GM18508 (cell line): ENCODE measurements around the gene ZBTB20.

Experiments
- ATAC-seq: cut with Tn5 transposase; IDR thresholded peaks from one replicate; pipeline ENCODE4 v1.9.1; 2021; ENCODE audit warnings: moderate number of reproducible peaks; ENCODE audit not compliant: insufficient read depth, unreplicated experiment

ZBTB20 gene

DNA sequence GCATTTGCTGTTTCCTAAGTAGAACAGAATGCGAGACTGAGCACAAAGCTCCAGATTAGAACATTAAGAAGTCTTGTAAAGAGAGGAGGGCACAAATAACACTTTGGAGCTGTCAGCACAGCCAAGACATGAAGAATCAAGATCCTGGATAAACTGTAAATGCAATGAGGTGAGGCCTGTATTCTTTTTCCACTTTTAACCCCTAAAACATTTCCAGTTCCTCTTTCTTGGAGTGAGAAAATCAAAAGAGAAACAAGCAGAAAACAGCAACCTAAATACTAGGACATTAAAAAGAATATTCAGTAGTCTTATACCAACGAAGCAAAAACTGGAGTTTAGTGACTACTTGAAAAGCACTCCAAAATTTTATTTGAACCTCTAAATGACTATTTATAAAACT is 204.3 kb downstream of the ZBTB20 start:
- ATAC-seq, result no peak

DNA sequence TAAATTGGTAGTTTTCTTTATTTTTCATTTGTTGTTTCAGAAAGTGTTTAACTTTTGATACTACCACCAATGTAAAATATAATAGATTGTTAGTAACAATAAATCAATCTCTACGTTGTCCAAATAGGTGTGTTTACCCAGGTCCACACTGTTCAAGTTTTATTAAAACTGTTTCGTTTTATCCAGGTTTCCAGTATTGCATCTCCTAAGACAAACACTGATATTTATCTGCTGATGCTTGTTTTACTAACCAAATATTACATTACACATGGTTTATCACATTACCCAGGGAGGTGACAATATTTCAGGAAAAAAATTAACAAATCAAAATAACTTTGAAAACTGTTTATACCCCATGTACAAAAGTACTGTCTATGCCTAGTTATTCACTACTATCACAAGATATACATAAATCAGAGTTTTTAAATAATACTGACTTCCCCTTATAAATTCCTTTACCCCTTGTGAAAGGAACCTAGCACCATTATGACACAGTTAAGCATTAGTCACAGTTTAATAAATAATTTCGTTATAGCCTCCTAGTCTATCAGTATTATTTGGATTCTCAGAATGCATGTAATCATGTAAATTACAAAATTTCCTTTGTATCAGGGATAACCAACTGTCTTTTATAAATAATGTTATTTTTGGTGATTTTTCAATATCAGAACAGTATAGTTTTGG is 205.3 kb downstream of the ZBTB20 start:
- no peak for ATAC-seq

DNA sequence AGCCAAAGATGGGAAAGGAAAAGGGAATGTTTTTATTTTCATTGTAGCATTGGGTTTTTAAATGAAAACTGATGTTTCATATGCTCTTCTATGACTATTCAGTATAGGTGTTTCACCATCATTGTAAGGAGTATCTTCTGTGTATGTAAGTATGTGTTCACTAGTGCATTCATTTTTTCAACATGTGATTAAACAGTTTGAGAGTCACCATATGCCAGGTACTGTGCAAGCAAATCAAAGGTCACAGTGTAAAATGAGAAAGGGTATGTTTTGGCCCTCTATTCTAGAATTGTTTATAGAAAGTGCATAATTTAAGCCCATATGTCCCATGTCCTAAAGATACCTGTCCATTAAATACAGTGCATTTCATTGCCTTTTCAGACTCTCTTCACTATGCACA is 207.2 kb downstream of the ZBTB20 start:
- ATAC-seq, result no peak

DNA sequence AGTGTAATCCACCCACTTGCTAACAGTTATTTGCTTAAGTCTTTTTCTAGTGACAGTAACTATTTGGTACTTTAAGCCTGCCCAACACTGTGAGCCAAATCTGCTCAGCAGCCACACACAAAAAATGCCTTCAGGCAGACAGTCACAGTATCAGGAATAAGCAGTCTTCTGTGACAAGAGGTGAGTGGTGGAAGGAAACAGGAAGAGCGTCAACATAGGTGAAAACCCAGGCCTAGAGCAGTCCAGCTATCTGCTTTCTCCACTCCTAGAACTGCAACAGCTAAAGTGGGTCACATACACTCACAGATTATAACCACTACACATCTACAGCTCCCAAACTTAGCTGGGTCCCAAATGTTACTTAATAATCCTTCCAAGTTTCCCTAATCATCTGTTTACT is 213.7 kb downstream of the ZBTB20 start:
- no peak for ATAC-seq

DNA sequence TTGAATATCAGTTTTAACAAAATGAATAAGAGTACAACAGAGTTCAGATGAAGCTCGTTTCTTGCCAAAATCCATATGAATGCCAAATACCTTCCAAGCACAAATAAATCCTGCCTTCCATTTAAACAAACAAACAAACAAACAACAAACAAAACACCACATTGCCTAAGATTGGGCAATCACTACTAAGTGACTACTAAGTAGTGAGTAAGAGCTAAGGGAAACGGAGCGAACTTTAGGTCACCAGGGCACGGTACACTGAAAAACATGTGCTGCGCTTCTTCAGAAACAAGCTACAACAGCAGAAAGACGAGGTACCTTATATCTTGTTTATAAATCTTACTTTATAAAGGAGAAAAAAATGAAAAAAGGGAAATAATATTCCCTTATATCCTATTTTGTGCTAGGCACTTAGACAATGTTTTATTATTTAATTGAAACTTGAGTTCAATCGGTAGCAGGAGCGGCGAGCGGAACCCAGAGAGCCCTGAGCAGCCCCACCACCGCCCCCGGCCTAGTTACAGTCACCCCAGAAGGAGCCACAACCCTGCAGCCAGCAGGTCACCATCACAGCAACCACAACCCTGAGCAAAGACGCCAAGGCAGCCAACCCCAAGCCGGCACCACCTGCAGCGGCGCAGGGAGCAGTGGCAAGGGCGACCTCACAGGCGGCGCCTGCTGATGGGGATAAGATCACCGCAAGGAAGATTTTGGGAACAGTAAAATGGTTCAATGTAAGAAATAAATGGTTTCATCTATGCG is 216.9 kb downstream of the ZBTB20 start:
- ATAC-seq, result no peak

DNA sequence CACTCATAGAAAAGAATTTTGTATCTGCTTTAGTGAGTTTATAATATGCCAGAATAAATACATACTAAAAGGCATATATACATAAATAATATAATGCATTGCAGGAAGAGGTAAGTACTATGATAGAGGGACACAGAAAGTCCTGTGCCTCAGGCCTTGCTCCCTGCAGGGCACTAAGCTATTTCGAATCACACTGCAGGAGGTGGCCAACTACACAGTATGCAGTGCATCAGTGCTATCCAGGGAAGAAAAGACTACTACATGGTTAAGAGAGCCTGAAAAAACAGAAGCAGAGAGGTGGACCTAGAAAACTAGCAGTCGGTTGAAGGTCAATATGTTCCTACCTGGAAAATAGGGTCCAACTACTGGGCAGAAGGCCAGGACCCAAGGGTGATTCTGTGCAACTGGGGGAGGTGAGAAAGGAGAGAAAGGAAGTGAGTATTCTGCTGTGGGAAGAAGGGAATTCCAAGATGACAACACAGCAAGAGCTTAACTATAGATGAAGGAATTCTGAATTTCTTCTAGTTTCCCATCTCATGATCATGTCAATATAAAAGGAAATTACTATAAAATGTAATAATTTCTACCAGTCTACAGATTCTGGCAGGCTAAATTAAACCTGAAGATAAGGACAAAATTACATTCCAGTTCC is 218.0 kb downstream of the ZBTB20 start:
- no peak for ATAC-seq

DNA sequence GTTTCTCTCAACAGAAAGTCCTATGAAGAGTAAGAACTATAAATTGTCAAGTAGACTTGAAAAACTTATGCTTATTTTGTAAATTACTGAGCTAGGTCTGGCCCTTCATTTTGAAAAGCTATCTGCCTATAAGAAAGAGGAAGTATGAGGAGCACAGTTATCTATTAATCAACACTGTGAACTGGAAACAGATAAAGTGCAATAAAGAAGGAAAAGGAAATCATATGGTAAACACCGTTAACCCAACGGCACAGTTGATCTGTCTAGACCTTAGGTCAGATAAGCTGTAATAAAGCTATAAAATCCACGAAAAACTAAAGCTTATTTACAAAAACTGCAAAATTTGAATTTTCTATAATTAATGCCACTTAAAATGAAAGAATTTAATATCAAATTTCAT is 242.5 kb downstream of the ZBTB20 start:
- ATAC-seq, result no peak

DNA sequence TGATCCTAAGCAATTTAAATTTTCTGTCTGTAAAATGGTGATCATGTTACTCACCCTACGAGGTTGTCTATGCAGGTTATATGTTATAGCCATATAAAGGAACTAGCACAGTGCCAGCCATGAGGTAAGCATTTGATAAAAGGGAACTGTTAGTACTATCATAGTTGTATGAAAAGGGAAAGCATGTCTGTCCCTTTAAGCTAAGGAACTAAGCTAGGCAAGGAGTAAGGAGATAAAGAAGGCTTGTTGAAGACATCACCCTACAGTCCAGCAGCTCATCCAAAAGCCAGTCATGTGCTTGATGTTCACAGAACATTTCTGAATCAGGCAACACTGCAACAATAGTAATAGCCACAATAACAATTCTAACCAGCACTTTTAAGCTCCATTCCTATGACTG is 243.9 kb downstream of the ZBTB20 start:
- no peak for ATAC-seq

DNA sequence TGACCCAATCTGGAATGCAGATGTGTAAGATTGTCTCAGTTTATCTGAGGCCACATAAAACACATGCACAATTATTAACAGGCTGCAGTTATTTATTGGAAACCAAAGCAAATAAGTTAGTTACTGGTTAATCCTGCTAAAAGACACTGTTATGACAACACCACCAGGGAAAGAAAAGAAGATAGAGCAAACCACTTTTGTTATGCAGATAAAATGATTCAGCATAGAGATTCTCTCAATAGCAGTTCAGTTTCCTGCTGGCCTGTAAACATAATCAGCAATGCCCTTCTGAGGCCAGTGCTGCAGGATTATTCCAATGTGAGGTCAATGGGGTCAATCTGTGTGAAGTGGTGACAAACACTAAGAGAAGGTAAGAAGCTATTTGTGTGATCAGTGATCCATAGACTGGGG is 244.4 kb downstream of the ZBTB20 start:
- ATAC-seq, result no peak

DNA sequence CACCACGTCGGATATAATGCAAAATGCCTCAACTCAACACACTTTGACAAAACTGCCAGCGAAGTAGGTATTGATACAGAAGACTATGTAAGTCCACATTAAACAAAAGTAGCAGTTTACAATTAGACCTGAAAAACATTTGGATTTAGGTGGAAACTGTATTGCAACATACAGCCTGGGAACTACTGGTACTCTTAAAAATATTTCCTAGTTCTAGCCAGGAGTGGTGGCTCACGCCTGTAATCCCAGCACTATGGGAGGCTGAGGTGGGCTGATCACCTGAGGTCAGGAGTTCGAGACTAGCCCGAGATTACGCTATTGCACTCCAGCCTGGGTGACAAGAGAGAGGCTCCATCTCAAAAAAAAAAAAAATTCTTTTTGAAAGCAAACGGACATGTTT is 246.2 kb downstream of the ZBTB20 start:
- no peak for ATAC-seq

DNA sequence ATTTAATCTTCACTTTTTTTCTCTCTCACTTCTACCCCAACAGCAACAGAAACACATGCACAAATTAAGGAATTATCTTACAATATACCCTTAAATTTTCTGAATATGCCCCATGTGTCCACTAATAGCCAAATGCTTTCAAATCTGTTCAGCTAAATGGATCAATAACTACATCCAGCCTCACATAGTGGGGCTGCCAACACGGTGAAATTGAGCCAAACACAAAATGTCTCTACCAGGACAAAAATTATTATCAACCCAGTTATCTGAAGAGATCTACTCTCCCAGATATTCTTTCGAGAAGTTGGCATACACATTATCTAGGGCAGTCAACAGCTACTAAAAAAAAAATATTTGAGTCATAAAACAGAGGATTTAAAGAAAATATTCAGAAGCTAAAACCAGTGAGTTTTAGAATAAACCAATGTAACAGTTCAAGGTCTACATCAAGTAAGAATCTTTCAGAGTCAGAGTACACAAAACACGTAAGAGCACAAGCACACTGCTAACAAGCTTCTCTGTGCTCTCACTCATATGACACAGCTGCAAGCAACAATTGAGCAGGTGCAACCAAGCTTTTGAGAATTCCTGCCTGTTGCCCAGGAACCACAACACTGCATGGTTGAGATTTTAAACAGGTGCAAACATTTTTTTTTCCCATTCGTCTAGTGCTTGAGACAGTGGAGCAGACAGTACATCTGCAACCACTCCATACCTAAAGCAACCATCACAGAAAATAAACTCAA is 247.7 kb downstream of the ZBTB20 start:
- no peak for ATAC-seq

DNA sequence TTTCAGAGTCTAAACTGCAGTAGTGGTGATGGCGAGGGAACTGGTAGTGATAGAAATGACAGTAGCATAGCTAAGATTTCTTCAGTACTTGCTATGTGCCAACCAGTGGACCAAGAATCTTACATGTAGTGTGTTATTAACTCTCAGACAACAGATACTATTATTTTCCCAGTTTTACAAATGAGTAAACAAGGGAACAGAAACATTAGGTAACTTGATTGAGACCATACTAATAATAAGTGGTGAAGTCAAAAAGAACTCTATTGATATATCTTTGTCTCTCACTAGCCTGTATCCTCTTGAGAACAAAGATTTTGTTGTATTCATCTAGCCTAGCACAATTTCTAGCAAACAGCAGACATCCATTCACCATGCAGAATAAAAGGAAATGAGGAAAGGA is 250.1 kb downstream of the ZBTB20 start:
- no peak for ATAC-seq

DNA sequence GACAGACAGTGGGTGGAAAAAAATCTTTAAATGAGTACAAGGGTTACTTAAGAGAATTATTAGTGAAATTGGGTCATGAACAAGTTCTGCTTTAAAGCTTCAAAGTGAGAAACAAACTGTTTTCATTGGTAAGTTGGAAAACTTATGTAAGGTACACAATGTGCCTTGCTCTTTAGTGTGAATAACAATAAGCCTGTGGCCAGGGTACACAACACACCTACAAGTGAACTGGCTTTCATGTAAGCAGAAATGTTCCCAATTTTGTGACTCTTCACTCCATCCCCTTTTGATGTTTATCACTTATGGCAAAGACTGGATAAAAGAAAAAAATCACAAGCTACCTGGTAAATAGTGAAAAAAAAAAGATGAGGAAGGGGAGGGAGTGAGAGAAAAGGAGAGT is 253.7 kb downstream of the ZBTB20 start:
- no peak for ATAC-seq

DNA sequence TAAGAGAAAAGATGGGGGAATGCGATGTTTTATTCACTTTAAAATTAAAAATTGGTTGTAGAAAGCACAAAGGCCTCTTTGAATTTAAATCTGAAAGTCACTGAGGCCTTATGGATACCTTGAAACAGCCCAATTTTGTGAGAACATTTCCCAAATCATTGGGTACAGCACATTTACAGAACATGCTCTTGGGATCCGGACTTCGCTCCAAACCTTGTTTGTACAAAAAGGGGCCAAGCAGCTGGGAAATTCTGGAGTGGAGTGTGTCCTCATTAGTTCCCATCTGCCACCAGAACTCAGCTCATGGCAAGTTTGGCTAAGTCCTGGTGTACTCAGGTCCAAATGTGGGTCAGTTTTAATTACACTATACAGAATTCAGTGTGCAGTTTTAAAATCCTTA is 254.2 kb downstream of the ZBTB20 start:
- ATAC-seq, result no peak

DNA sequence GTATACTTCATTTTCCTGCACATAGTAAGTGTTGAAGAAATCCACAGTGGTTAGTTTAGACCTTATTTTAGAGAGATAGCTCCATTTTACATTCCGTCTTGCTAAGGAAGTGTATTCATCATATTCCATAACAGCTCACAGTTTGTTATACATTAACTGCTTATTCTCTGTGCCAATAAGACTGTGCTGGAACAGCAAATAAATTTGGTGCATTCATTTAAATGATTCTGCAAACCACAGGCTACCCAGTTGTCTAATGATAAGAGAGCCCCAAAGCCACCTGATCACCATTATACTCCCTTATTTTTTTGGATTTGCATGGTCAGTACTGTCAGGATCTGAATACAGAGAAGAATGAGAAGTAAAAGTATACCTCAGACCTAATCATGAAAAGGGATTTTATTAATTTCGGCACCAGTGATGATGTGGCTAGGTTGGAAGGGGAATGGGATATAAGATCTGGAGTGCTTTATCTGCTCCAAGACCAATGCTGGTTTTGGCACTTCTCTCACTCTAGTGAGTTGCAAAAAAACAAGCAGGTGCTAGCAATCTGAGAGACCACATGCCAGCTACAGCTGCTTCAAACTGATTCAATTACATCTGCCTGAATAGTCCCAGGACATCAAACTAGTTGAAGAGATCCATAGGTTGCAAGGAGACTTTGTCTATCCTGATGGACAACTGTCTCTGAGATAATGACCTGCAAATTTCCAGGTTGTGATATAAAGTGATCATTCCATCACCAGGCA is 254.8 kb downstream of the ZBTB20 start:
- ATAC-seq, result no peak

DNA sequence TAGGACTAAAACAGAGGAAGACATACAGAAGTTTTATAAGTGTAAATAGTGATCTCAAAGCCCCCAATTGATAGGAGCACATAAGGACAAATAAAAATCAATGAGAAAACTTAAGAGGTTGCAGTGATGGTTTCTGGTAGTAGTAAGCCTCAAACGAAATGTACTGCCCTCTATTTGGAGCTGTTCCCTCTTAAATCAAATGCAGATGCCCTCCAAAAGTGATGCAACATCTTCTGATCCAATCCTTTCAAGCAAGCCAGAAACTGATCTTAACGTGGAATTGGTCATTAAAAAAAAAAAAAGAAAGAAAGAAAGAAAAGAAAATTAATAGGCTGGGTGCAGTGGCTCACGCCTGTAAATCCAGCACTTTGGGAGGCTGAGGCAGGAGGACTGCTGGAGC is 259.3 kb downstream of the ZBTB20 start:
- ATAC-seq, result no peak

DNA sequence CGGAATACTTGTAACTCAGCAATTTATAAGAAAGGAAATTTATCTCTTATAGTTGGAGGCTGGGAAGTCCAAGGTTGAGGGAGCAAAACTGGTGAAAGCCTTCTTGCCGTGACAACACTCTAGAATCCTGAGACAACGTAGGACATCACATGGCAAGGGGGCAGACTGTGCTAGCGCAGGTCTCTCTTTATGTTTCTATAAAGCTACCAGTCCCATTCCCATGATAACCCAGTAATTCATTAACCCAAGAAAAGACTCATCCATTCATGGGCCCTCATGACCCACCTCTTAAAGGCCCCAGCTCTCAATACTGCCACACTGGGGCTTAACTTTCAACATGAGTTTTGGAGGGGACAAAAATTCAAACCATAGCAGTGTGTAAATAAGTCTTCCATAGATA is 260.2 kb downstream of the ZBTB20 start:
- ATAC-seq, result no peak

DNA sequence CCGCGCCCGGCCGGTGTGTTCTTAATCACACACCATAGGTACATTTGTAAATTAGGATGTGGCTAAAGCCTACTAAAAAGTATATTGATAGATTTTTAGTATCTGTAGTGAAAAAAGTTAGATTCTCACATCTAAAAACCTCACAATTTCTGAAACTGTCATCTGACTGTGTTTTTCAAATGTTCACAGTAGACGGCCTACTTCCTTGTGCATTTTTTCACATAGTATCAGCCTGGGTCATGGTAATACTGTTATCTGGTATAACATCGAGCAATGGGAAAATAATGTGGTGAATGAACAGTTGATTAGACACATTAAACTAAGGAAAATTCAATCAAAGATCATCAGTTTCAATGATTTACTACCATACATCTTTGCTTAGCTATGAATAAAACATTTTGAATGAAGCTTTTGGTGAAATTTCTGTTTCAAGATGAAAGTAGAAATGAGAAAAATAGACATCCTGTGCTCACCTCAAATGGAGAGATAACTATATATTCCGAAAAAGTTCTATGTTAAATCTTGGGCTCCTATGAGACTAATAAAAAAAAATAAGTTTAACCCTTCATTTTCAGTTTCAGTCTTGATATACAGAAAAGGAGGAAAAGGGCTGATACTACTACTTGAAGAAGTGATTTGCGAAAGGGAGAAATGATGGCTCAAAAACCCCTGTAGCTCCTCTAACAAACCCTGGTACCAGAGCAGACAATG is 262.7 kb downstream of the ZBTB20 start:
- no peak for ATAC-seq

DNA sequence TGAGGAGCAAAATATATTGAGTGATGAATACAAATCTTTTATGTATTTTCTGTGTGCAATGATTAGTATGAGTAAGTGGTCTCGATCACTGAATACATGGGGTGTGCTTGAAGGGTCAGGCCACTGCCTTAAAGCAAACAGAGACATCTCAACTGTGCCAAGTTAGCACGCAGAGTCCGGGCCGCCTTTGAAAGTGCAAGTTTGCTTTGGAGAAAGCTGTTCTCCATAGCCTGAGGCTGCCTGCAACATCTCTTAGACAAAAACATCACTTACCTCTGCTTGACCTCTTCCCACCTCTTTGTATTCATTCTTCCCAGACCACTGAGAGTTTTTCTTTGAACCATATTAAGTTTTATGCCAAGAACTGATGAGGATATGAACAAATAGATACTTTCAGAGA is 267.0 kb downstream of the ZBTB20 start:
- no peak for ATAC-seq
